A549 (cell line): ENCODE results near the gene ADD2. TPM values are rescaled to one million over a fixed set of nuclear protein-coding genes. Genes with fewer than 3 reads are reported as not detected.

Experiments used
- ATAC-seq, 2 experiments: fragments of 200-7000 bp in 1 of 2; fragments of >200 bp in 1 of 2; cut with Nextera tagmentation in 1 of 2; cut with Tn5 transposase in 1 of 2; 3 replicates each; pipeline versions ENCODE4 v1.8.0 to v1.9.1; 2018 to 2020; ENCODE audit warnings: mild to moderate bottlenecking in 1 of 2, moderate library complexity in 1 of 2
- CTCF ChIA-PET: fragments of 300-600 bp; sonication (Branson Sonifier 250); formaldehyde crosslinking; extraction: SDS; loops from one replicate; lab custom pipeline; 2021; ENCODE audit warnings: antibody characterized with exemption, inconsistent platforms; lab: Yijun Ruan, JAX
- POLR2A ChIA-PET: fragments of 350-600 bp; formaldehyde crosslinking; extraction: SDS; loops from one replicate; lab custom pipeline; 2021; ENCODE audit warnings: antibody characterized with exemption, inconsistent platforms; lab: Yijun Ruan, JAX
- DNase-seq, 2 experiments: peaks; one replicate each; pipeline versions ENCODE4 v3.0.0 to v3.0.0-alpha.2; 2011 to 2016; ENCODE audit warnings: low read depth in 1 of 2, low spot score in 1 of 2
- FAIRE-seq: peaks from 2 replicates; lab custom pipeline; 2011; peaks lifted over from hg19 to GRCh38; lab: Jason Lieb, UNC
- H3K27ac ChIP-seq, 2 experiments: fragments of >200 bp; sonication (Bioruptor Twin); formaldehyde crosslinking; 3 replicates each; pipeline ENCODE4 v1.5.1; 2016 to 2017
- H3K4me1 ChIP-seq: fragments of >200 bp; sonication (Bioruptor Twin); formaldehyde crosslinking; 3 replicates; pipeline ENCODE4 v1.6.1; 2016
- H3K4me2 ChIP-seq: fragments of >200 bp; sonication (Bioruptor Twin); formaldehyde crosslinking; 3 replicates; pipeline ENCODE4 v1.6.1; 2016
- H3K4me3 ChIP-seq: fragments of >200 bp; sonication (Bioruptor Twin); formaldehyde crosslinking; 3 replicates; pipeline ENCODE4 v1.5.1; 2016
- H3K9me3 ChIP-seq: fragments of >200 bp; sonication (Bioruptor Twin); formaldehyde crosslinking; 3 replicates; pipeline ENCODE4 v1.6.1; 2016
- BCL3 ChIP-seq: fragments of >200 bp; sonication (Bioruptor Twin); formaldehyde crosslinking; IDR thresholded peaks from 3 replicates; pipeline ENCODE4 v1.6.1; 2016
- BHLHE40 ChIP-seq: IDR thresholded peaks from 2 replicates; pipeline ENCODE4 v1.6.1; 2012; ENCODE audit warnings: low read depth, low read length, inconsistent platforms
- CEBPB ChIP-seq, 2 experiments: fragments of >200 bp in 1 of 2; sonication (Bioruptor Twin) in 1 of 2; formaldehyde crosslinking in 1 of 2; IDR thresholded peaks; 2 replicates each; pipeline ENCODE4 v1.6.1; 2012 to 2016
- CHD2 ChIP-seq: fragments of 150-350 bp; IDR thresholded peaks from 2 replicates; pipeline ENCODE4 v1.6.1; 2014; ENCODE audit warnings: low read length; ENCODE audit not compliant: partially characterized antibody
- CHD4 ChIP-seq: fragments of 200-600 bp; sonication (generic); IDR thresholded peaks from 2 replicates; pipeline ENCODE4 v1.6.1; 2016; ENCODE audit warnings: antibody characterized with exemption, mild to moderate bottlenecking, borderline replicate concordance
- EHMT2 ChIP-seq: fragments of 200-600 bp; sonication (generic); IDR thresholded peaks from 2 replicates; pipeline ENCODE4 v1.6.1; 2016; ENCODE audit warnings: antibody characterized with exemption, low read depth, mild to moderate bottlenecking, moderate library complexity
- FOSL2 ChIP-seq, 2 experiments: fragments of 450-650 bp in 1 of 2; fragments of >200 bp in 1 of 2; sonication (Bioruptor Twin) in 1 of 2; formaldehyde crosslinking; IDR thresholded peaks; 2 replicates each; pipeline versions ENCODE4 v1.5.0 to v1.6.1; 2016 to 2020; ENCODE audit warnings: mild to moderate bottlenecking in 1 of 2, moderate library complexity in 1 of 2
- FOXS1 ChIP-seq: fragments of 250-450 bp; sonication (Bioruptor Pico); IDR thresholded peaks from 2 replicates; pipeline ENCODE4 v1.5.0; 2020; ENCODE audit warnings: mild to moderate bottlenecking, moderate library complexity
- GATA3 ChIP-seq: IDR thresholded peaks from 2 replicates; pipeline ENCODE4 v1.6.1; 2012; ENCODE audit warnings: borderline replicate concordance
- HES2 ChIP-seq: fragments of >200 bp; sonication (Bioruptor Twin); formaldehyde crosslinking; IDR thresholded peaks from 2 replicates; pipeline ENCODE4 v1.6.1; 2016
- HOXA7 ChIP-seq: fragments of 250-450 bp; sonication (Bioruptor Pico); IDR thresholded peaks from 2 replicates; pipeline ENCODE4 v1.5.0; 2020; ENCODE audit warnings: mild to moderate bottlenecking, moderate library complexity
- HOXB5 ChIP-seq: fragments of 250-450 bp; sonication (Bioruptor Pico); IDR thresholded peaks from 2 replicates; pipeline ENCODE4 v1.5.0; 2020; ENCODE audit warnings: mild to moderate bottlenecking, moderate library complexity
- JUN ChIP-seq, 2 experiments: fragments of >200 bp; sonication (Bioruptor Twin); formaldehyde crosslinking; IDR thresholded peaks; 2 replicates in 1 of 2; 3 replicates in 1 of 2; pipeline ENCODE4 v1.6.1; 2016 to 2017
- KDM1A ChIP-seq: fragments of 200-600 bp; sonication (generic); IDR thresholded peaks from 2 replicates; pipeline ENCODE4 v1.6.1; 2016; ENCODE audit warnings: low read depth, mild to moderate bottlenecking
- NR3C1 ChIP-seq: fragments of >200 bp; sonication (Bioruptor Twin); formaldehyde crosslinking; IDR thresholded peaks from 3 replicates; pipeline ENCODE4 v1.6.1; 2017
- PHF8 ChIP-seq: fragments of 200-600 bp; sonication (generic); IDR thresholded peaks from 2 replicates; pipeline ENCODE4 v1.6.1; 2016; ENCODE audit warnings: low read depth, mild to moderate bottlenecking, antibody characterized with exemption, moderate library complexity, borderline replicate concordance
- RAD21 ChIP-seq, 2 experiments: fragments of >200 bp in 1 of 2; sonication (Bioruptor Twin) in 1 of 2; formaldehyde crosslinking in 1 of 2; IDR thresholded peaks in 1 of 2; conservative IDR thresholded peaks in 1 of 2; 2 replicates in 1 of 2; 3 replicates in 1 of 2; pipeline ENCODE4 v1.6.1; 2012 to 2018; ENCODE audit warnings: inconsistent platforms in 1 of 2
- RNF2 ChIP-seq: fragments of 200-600 bp; sonication (generic); IDR thresholded peaks from 2 replicates; pipeline ENCODE4 v1.6.1; 2016; ENCODE audit warnings: low read depth, mild to moderate bottlenecking, antibody characterized with exemption, moderate library complexity, borderline replicate concordance
- SMC3 ChIP-seq: fragments of >200 bp; sonication (Bioruptor Twin); formaldehyde crosslinking; IDR thresholded peaks from 3 replicates; pipeline ENCODE4 v1.6.1; 2018; ENCODE audit warnings: inconsistent platforms
- TFCP2L1 ChIP-seq: fragments of 250-450 bp; sonication (Bioruptor Pico); IDR thresholded peaks from 2 replicates; pipeline ENCODE4 v1.5.0; 2021; ENCODE audit warnings: mild to moderate bottlenecking
- TP53 ChIP-seq: fragments of 250-450 bp; sonication (Bioruptor Pico); IDR thresholded peaks from 2 replicates; pipeline ENCODE4 v1.5.0; 2021; ENCODE audit warnings: mild to moderate bottlenecking, moderate library complexity
- USF2 ChIP-seq: fragments of 450-650 bp; IDR thresholded peaks from 2 replicates; pipeline ENCODE4 v1.6.1; 2014; ENCODE audit warnings: antibody characterized with exemption
- ZFP36 ChIP-seq: fragments of 450-650 bp; IDR thresholded peaks from 2 replicates; pipeline ENCODE4 v1.6.1; 2014; ENCODE audit warnings: borderline replicate concordance; ENCODE audit not compliant: partially characterized antibody
- ZSCAN20 ChIP-seq: fragments of 250-450 bp; sonication (Bioruptor Pico); IDR thresholded peaks from 2 replicates; pipeline ENCODE4 v1.8.0; 2022; ENCODE audit warnings: mild to moderate bottlenecking, moderate library complexity
- WGBS: methylation state at CpG from one replicate; pipeline ENCODE4 v1.1.6; 2017; ENCODE audit errors: missing lambda C conversion rate; 5-methylcytosine and 5-hydroxymethylcytosine counted together
- polyA plus RNA-seq, 4 experiments: library from polyadenylated mRNA; depleted of rRNA in 3 of 4; stranded (reverse); fragments of >200 nt; fragmentation: RNase III in 1 of 4; extraction: RNeasy Plus Mini Kit Qiagen cat#74134 plus additional on column Dnase treatment in 1 of 4; gene quantifications; 2 replicates in 3 of 4; 3 replicates in 1 of 4; pipeline ENCODE4 v1.2.3, GENCODE V29; 2011 to 2017
- TF ChIP-seq, protein P1 (sequence below): fragments of >200 bp; sonication (Bioruptor Twin); formaldehyde crosslinking; IDR thresholded peaks from 3 replicates; pipeline ENCODE4 v1.5.1; 2016
- TF ChIP-seq, protein P2 (sequence below): fragments of 150-350 bp; IDR thresholded peaks from 2 replicates; pipeline ENCODE4 v1.6.1; 2014; ENCODE audit warnings: low read depth, mild to moderate bottlenecking, low read length

The ADD2 gene
- polyA plus RNA-seq, 2 of the 4 experiments (the other 2 are of a cell fraction): 18.0 to 25.5 TPM

DNA sequence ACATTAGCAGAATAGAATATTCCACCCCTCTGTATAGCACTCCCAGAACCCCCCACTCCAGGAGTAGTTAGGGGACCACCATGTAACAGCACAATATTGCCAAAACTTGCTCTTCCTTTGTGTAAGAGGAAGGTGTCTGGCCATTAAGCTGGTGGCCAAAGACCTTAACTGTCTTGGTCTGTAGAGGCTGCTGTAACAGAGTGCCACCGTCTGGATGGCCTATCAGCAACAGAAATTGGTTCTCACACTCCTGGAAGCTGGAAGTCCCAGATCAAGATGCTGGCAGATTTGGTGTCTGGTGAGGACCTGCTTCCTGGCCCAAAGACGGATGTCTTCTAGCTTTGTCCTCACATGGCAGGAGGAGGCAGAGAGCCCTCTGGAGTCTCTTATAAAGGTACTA lies 152.8 kb downstream of the ADD2 start:
- ChIA-PET POLR2A (interaction anchor here (0.5 kb wide), 1 partner anchor 353 kb away, joined by 3 read pairs; no protein-coding TSS in a partner anchor), CTCF (interaction anchor here (0.5 to 7.8 kb wide), 10 partner anchors 7 to 313 kb away, joined by 3 to 202 read pairs (median 17); partner anchors contain the start of genes FAM136A and TGFA)
- no peak overlapping the region for H3K4me2 ChIP-seq
- no peak for ATAC-seq
- FAIRE-seq: no peak
- H3K9me3 ChIP-seq: no peaks in the 10 kb centered on the region
- DNase-seq: no peak
- H3K27ac ChIP-seq: no peak overlapping the region
- WGBS: 34% methylated on average over 2 of the region's 2 CpGs
- TF ChIP-seq, protein P1, sequence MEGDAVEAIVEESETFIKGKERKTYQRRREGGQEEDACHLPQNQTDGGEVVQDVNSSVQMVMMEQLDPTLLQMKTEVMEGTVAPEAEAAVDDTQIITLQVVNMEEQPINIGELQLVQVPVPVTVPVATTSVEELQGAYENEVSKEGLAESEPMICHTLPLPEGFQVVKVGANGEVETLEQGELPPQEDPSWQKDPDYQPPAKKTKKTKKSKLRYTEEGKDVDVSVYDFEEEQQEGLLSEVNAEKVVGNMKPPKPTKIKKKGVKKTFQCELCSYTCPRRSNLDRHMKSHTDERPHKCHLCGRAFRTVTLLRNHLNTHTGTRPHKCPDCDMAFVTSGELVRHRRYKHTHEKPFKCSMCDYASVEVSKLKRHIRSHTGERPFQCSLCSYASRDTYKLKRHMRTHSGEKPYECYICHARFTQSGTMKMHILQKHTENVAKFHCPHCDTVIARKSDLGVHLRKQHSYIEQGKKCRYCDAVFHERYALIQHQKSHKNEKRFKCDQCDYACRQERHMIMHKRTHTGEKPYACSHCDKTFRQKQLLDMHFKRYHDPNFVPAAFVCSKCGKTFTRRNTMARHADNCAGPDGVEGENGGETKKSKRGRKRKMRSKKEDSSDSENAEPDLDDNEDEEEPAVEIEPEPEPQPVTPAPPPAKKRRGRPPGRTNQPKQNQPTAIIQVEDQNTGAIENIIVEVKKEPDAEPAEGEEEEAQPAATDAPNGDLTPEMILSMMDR: 0 out of 3 replicates have a peak, but pooled peaks have one; percentile 7
- TF ChIP-seq HES2 (no peak), EHMT2 (no peak), HOXB5 (CRISPR knock-in tag) (no peak), GATA3 (no peak), SMC3 (0 out of 3 replicates have a peak, but pooled peaks have one; percentile 8), RAD21 (conservative IDR thresholded peaks at IDR 0.05 in 1 of 2, IDR thresholded peaks at IDR 0.05 in 1 of 2) (peak; percentile 15 to 36; a peak in 3 of 5 replicates), RNF2 (no peak), CHD4 (no peak)
- no peak overlapping the region for H3K4me3 ChIP-seq
- no peaks in the 10 kb centered on the region for H3K4me1 ChIP-seq

DNA sequence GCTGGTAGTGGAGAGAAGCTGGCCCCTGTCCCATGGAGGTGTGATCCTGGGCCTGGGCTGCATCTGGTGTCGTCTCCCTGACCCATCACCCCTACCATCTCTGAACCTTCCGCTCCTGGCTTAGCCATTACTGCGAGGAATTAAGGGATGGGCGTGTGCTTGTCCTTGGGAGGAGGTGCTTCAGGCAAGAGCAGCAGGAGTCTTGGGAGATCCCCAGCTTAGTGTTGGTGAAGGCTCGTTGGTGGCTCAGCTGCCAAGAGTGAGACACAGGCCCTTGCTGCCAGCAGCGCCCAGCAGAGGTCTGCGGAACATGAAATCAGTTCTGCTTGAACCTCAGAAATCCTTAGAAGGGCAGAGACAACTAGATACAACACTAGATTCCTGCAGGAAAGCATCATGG lies 154.5 kb downstream of the ADD2 start:
- Histone ChIP-seq H3K9me3 (no peaks in the 10 kb centered on the region), H3K4me3 (no peak overlapping the region)
- DNase-seq: no peak
- CTCF ChIA-PET: interaction anchor here (1.4 to 8.4 kb wide), 3 partner anchors 162 to 311 kb away, joined by 4 to 182 read pairs (median 63); partner anchors contain the start of gene FAM136A
- TF ChIP-seq CHD2: no peak
- no peak for TF ChIP-seq TFCP2L1 (CRISPR knock-in tag)
- TF ChIP-seq USF2: no peak
- no peak for TF ChIP-seq GATA3
- TF ChIP-seq FOXS1 (CRISPR knock-in tag): no peak
- TF ChIP-seq, all 56 proteins: peak for 0
- H3K27ac ChIP-seq: no peak overlapping the region
- FAIRE-seq: no peak
- H3K4me1 ChIP-seq: peaks cover 3% of the 10 kb centered on the region; the same call in 2 of the 3 replicates
- H3K4me2 ChIP-seq: no peak overlapping the region
- 65% methylated on average over 7 of the region's 7 CpGs for WGBS
- no peak for ATAC-seq
- POLR2A ChIA-PET: no interaction called here

DNA sequence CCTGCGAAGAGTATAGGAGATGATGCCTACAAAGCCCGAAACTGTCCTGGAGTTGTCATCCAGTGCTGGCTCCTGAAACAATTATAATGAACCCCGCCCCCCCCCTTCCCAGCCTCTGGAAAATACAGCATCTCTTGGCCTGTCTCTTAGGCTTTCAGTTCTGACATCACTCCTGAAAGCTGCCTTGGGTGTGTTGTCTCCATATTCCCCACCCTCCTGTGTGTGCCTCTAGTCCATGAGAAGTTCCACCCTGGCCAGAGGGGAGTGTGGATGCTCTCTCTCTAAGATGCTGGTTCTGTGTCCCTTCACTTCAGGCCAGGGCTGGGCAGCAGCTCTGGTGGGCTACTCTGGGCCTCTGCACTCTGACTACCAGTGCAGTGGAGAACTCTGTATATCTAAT lies 155.4 kb downstream of the ADD2 start:
- H3K4me3 ChIP-seq: no peak overlapping the region
- DNase-seq (no peak), ATAC-seq (no peak), FAIRE-seq (no peak)
- H3K4me2 ChIP-seq: no peak overlapping the region
- no peak overlapping the region for H3K27ac ChIP-seq
- ChIA-PET CTCF (interaction anchor here (0.8 to 8.4 kb wide), 4 partner anchors 115 to 308 kb away, joined by 3 to 63 read pairs (median 4); no protein-coding TSS in a partner anchor), POLR2A (no interaction called here)
- H3K4me1 ChIP-seq: peaks cover 10% of the 10 kb centered on the region
- TF ChIP-seq ZFP36 (no peak), PHF8 (no peak), CEBPB (IDR thresholded peaks at IDR 0.05) (no peak), BHLHE40 (no peak), TP53 (CRISPR knock-in tag) (no peak), NR3C1 (no peak), HOXA7 (CRISPR knock-in tag) (no peak), JUN (IDR thresholded peaks at IDR 0.05) (no peak), FOSL2 (IDR thresholded peaks at IDR 0.05) (no peak), FOSL2 (CRISPR knock-in tag; IDR thresholded peaks at IDR 0.05) (no peak), KDM1A (no peak), ZSCAN20 (CRISPR knock-in tag) (no peak), CHD2 (no peak), BCL3 (no peak)
- TF ChIP-seq, protein P2, sequence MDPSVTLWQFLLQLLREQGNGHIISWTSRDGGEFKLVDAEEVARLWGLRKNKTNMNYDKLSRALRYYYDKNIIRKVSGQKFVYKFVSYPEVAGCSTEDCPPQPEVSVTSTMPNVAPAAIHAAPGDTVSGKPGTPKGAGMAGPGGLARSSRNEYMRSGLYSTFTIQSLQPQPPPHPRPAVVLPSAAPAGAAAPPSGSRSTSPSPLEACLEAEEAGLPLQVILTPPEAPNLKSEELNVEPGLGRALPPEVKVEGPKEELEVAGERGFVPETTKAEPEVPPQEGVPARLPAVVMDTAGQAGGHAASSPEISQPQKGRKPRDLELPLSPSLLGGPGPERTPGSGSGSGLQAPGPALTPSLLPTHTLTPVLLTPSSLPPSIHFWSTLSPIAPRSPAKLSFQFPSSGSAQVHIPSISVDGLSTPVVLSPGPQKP: no peak
- WGBS: 52% methylated on average over 3 of the region's 3 CpGs
- H3K9me3 ChIP-seq: no peaks in the 10 kb centered on the region
